Tibial artery (tissue), 4 donors: ENCODE data around the gene NKD1.

Experiments used
- DNase-seq, 2 donors: peaks; one replicate each; pipeline ENCODE4 v3.0.0-alpha.2; 2019
- H3K27ac ChIP-seq, 2 donors: fragments of 200-600 bp; sonication (generic) in 1 of 2; 1 replicate in 1 of 2; 2 replicates in 1 of 2; pipeline ENCODE4 v1.5.1; 2018 to 2019; ENCODE audit warnings: mild to moderate bottlenecking in 1 of 2
- H3K27me3 ChIP-seq, 2 donors: fragments of 200-600 bp; sonication (generic) in 1 of 2; one replicate each; pipeline versions ENCODE4 v1.5.1 to v1.6.0; 2016 to 2019
- H3K36me3 ChIP-seq, 3 donors: fragments of 200-600 bp; sonication (generic) in 2 of 3; one replicate each; pipeline ENCODE4 v1.5.1; 2016 to 2019; ENCODE audit warnings: mild to moderate bottlenecking in 2 of 3
- H3K4me1 ChIP-seq, 4 donors: fragments of 200-600 bp; sonication (generic) in 2 of 4; 1 replicate in 3 of 4; 2 replicates in 1 of 4; pipeline ENCODE4 v1.5.1; 2016 to 2019
- H3K4me3 ChIP-seq, 2 donors: fragments of 200-600 bp; sonication (generic) in 1 of 2; 1 replicate in 1 of 2; 2 replicates in 1 of 2; pipeline ENCODE4 v1.5.1; 2018 to 2019; ENCODE audit warnings: mild to moderate bottlenecking in 2 of 2
- H3K9me3 ChIP-seq, 3 donors: fragments of 200-600 bp; sonication (generic) in 1 of 3; one replicate each; pipeline ENCODE4 v1.5.1; 2016 to 2019
- CTCF ChIP-seq, 2 experiments: fragments of 200-600 bp in 1 of 2; fragments of 450-650 bp in 1 of 2; IDR thresholded peaks; one replicate each; pipeline ENCODE4 v1.5.1; 2017 to 2019; ENCODE audit warnings: antibody characterized with exemption in 2 of 2, mild to moderate bottlenecking in 1 of 2, moderate library complexity in 1 of 2
- intact Hi-C: fragments of 100-400 bp; cut with DNase I; formaldehyde crosslinking; loops from one replicate; pipeline ENCODE4 v1.15.0; 2023; ENCODE audit warnings: low total_unique reads

The NKD1 gene

GRCh38 chr16:50505714-50506542, 42.3 kb upstream of the NKD1 start:
- H3K27me3 ChIP-seq: no peaks in the 10 kb centered on the region
- intact Hi-C loops: no loop called here
- H3K9me3 ChIP-seq: peaks cover 0 to 7% (median 0%) of the 10 kb centered on the region in 3 donors
- DNase-seq: no peak
- H3K4me1 ChIP-seq: peaks cover 0 to 25% (median 10%) of the 10 kb centered on the region in 4 donors
- no peak for TF ChIP-seq CTCF (IDR thresholded peaks at IDR 0.05)
- H3K4me3 ChIP-seq: no peak overlapping the region
- H3K27ac ChIP-seq: no peak overlapping the region
- no peaks in the 10 kb centered on the region for H3K36me3 ChIP-seq

- Histone ChIP-seq H3K36me3 (no peaks in the 10 kb centered on the region), H3K9me3 (peaks cover 0 to 7% (median 0%) of the 10 kb centered on the region in 3 donors), H3K27ac (no peak overlapping the region), H3K4me3 (no peak overlapping the region), H3K27me3 (no peaks in the 10 kb centered on the region), H3K4me1 (peaks cover 0 to 19% (median 8%) of the 10 kb centered on the region in 4 donors)
- TF ChIP-seq CTCF (IDR thresholded peaks at IDR 0.05): no peak
- DNase-seq: no peak
- intact Hi-C loops: no loop called here
Measured at GRCh38 chr16:50506543-50506937, 41.7 kb upstream of the NKD1 start.

- Histone ChIP-seq H3K9me3 (peaks cover 0 to 3% (median 1%) of the 10 kb centered on the region in 3 donors), H3K27ac (no peak overlapping the region), H3K36me3 (no peaks in the 10 kb centered on the region), H3K4me1 (peaks cover 0 to 12% (median 8%) of the 10 kb centered on the region in 4 donors), H3K27me3 (no peaks in the 10 kb centered on the region), H3K4me3 (no peak overlapping the region)
- TF ChIP-seq CTCF (IDR thresholded peaks at IDR 0.05): no peak
- intact Hi-C loops: no loop called here
- no peak for DNase-seq
Measured at GRCh38 chr16:50507397-50507796, 40.8 kb upstream of the NKD1 start.

GRCh38 chr16:50509521-50510341, 38.5 kb upstream of the NKD1 start:
- H3K4me1 ChIP-seq: peaks cover 0 to 12% (median 8%) of the 10 kb centered on the region in 4 donors
- intact Hi-C loops: no loop called here
- no peak for DNase-seq

GRCh38 chr16:50515218-50515617, 33.0 kb upstream of the NKD1 start:
- Histone ChIP-seq H3K27me3 (no peaks in the 10 kb centered on the region), H3K36me3 (no peaks in the 10 kb centered on the region), H3K4me3 (no peak overlapping the region), H3K9me3 (peaks cover 0 to 31% (median 12%) of the 10 kb centered on the region in 3 donors), H3K27ac (no peak overlapping the region), H3K4me1 (no peaks in the 10 kb centered on the region)
- no peak for DNase-seq
- intact Hi-C loops: no loop called here
- no peak for TF ChIP-seq CTCF (IDR thresholded peaks at IDR 0.05)

More at GRCh38 chr16:50509521-50510341, 38.5 kb upstream of the NKD1 start:
- H3K36me3 ChIP-seq: no peaks in the 10 kb centered on the region
- no peaks in the 10 kb centered on the region for H3K27me3 ChIP-seq
- H3K4me3 ChIP-seq: no peak overlapping the region
- peaks cover 0 to 10% (median 0%) of the 10 kb centered on the region in 3 donors for H3K9me3 ChIP-seq
- H3K27ac ChIP-seq: no peak overlapping the region
- peak; percentile 24 to 42 for TF ChIP-seq CTCF (IDR thresholded peaks at IDR 0.05)
